ENCODE data around the gene SETBP1. TPM values are rescaled to one million over a fixed set of nuclear protein-coding genes. Genes with fewer than 3 reads are reported as not detected.

The SETBP1 gene
- total RNA-seq, 1 experiment from 2014 or later: 0.23 TPM

DNA sequence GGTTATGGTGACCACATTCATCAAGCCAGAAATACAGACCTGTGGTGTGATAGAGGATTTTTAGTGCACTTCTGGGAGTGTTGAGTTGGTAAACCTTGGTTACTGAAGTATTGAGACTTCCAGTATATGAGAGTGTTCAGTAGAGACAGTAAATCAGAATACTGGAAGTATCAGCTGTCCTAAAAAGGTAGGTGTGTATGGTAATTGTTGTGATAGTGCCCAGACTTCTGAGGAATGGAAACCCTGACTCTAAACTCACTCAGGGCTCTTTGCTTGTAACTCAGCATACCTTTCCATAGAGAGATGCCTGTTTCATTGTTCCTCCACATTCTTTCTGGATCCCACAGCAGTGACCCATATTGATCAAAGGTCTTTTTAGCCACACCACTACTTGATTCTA, 217.1 kb downstream of the SETBP1 start:
- DNase-seq (ENCODE audit: low read depth, low spot score) (no peak), ATAC-seq (no peak)
- TF ChIP-seq CTCF (IDR thresholded peaks at IDR 0.05) (no peak), TCF7L2 (IDR thresholded peaks at IDR 0.05; ENCODE audit: low read depth, low read length) (no peak), SIN3A (IDR thresholded peaks at IDR 0.05; ENCODE audit: borderline replicate concordance, insufficient read depth, low read depth, low read length) (no peak), POLR2AphosphoS5 (IDR thresholded peaks at IDR 0.05; ENCODE audit: low read depth, low read length) (no peak)
- TF ChIP-seq, protein P1, sequence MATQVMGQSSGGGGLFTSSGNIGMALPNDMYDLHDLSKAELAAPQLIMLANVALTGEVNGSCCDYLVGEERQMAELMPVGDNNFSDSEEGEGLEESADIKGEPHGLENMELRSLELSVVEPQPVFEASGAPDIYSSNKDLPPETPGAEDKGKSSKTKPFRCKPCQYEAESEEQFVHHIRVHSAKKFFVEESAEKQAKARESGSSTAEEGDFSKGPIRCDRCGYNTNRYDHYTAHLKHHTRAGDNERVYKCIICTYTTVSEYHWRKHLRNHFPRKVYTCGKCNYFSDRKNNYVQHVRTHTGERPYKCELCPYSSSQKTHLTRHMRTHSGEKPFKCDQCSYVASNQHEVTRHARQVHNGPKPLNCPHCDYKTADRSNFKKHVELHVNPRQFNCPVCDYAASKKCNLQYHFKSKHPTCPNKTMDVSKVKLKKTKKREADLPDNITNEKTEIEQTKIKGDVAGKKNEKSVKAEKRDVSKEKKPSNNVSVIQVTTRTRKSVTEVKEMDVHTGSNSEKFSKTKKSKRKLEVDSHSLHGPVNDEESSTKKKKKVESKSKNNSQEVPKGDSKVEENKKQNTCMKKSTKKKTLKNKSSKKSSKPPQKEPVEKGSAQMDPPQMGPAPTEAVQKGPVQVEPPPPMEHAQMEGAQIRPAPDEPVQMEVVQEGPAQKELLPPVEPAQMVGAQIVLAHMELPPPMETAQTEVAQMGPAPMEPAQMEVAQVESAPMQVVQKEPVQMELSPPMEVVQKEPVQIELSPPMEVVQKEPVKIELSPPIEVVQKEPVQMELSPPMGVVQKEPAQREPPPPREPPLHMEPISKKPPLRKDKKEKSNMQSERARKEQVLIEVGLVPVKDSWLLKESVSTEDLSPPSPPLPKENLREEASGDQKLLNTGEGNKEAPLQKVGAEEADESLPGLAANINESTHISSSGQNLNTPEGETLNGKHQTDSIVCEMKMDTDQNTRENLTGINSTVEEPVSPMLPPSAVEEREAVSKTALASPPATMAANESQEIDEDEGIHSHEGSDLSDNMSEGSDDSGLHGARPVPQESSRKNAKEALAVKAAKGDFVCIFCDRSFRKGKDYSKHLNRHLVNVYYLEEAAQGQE (IDR thresholded peaks at IDR 0.05; ENCODE audit: insufficient read depth in 1 of 2, low read depth in 2 of 2, low read length in 1 of 2): no peak
- no peaks in the 10 kb centered on the region for H3K9me3 ChIP-seq (ENCODE audit: control insufficient read depth, insufficient read depth, low read depth, low read length)
- no TSS peak for BruUV-seq (replicated peaks)
- POLR2A ChIA-PET: no interaction called here
- in situ Hi-C loops (cut with HindIII; ENCODE audit: low pct_unique_long_range_greater_than_20kb, low sequenced_read_pairs) (no loop called here), intact Hi-C loops (cut with micrococcal nuclease; ENCODE audit: unreplicated experiment) (no loop called here)
- no peak overlapping the region for H3K4me3 ChIP-seq (ENCODE audit: low read depth in 2 of 2, low read length in 2 of 2)
- no peak overlapping the region for H3K27ac ChIP-seq (ENCODE audit: low read length)
- no peaks in the 10 kb centered on the region for H3K27me3 ChIP-seq (ENCODE audit: control insufficient read depth, insufficient read depth, low read length)
- no peaks in the 10 kb centered on the region for H3K36me3 ChIP-seq (ENCODE audit: control insufficient read depth, insufficient read depth, low read length)
- CTCF ChIA-PET: no interaction called here
- H3K4me1 ChIP-seq (ENCODE audit: control insufficient read depth, insufficient read depth, low read length): no peaks in the 10 kb centered on the region

DNA sequence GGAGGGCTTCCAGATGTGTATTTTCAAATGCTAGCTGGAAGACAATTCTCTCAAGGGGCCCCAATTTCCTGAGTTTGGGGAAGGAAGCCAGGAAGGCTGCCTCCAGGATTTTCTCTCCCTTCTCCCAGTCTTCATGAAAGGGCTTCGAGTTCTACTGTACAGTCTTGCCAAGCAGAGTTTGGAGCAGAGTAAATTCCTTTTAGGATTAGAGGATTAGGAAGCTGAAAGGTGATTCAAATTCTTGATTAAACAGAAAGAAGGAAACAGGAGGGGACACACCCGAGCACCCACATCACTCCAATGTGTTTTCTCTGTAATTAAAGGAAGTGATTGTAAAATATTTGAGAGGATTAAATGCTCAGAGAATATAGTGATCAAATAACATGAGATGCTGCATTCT, 217.8 kb downstream of the SETBP1 start:
- TF ChIP-seq, protein P1 (IDR thresholded peaks at IDR 0.05; ENCODE audit: insufficient read depth in 1 of 2, low read depth in 2 of 2, low read length in 1 of 2): no peak
- no peak for TF ChIP-seq TCF7L2 (IDR thresholded peaks at IDR 0.05; ENCODE audit: low read depth, low read length)
- TF ChIP-seq POLR2AphosphoS5 (IDR thresholded peaks at IDR 0.05; ENCODE audit: low read depth, low read length): no peak
- no peak for TF ChIP-seq SIN3A (IDR thresholded peaks at IDR 0.05; ENCODE audit: borderline replicate concordance, insufficient read depth, low read depth, low read length)
- no peak for TF ChIP-seq CTCF (IDR thresholded peaks at IDR 0.05)
- intact Hi-C loops (cut with micrococcal nuclease; ENCODE audit: unreplicated experiment) (no loop called here), in situ Hi-C loops (cut with HindIII; ENCODE audit: low pct_unique_long_range_greater_than_20kb, low sequenced_read_pairs) (no loop called here)
- Histone ChIP-seq H3K27ac (ENCODE audit: low read length) (no peak overlapping the region), H3K27me3 (ENCODE audit: control insufficient read depth, insufficient read depth, low read length) (no peaks in the 10 kb centered on the region), H3K4me3 (ENCODE audit: low read depth in 2 of 2, low read length in 2 of 2) (no peak overlapping the region), H3K9me3 (ENCODE audit: control insufficient read depth, insufficient read depth, low read depth, low read length) (no peaks in the 10 kb centered on the region), H3K4me1 (ENCODE audit: control insufficient read depth, insufficient read depth, low read length) (no peaks in the 10 kb centered on the region), H3K36me3 (ENCODE audit: control insufficient read depth, insufficient read depth, low read length) (no peaks in the 10 kb centered on the region)
- ChIA-PET POLR2A (no interaction called here), CTCF (no interaction called here)
- DNase-seq (ENCODE audit: low read depth, low spot score) (no peak), ATAC-seq (no peak)
- BruUV-seq (replicated peaks): no TSS peak
